Measurements from ENCODE around the gene ZNF93. TPM values are rescaled to one million over a fixed set of nuclear protein-coding genes. Genes with fewer than 3 reads are reported as not detected.
"Not testable (repeated sequence)": the region's sequence is repeated elsewhere in the genome, so short reads cannot be mapped to it uniquely, and the experiment has no call there.

The ZNF93 gene
- total RNA-seq (1 to 10 TPM; 3.9 to 4.1 TPM), polyA plus RNA-seq (1 to 10 TPM in 1 of 2 donors, under 1 TPM in 1; 0.50 to 1.9 TPM)
- long read RNA-seq, donor 1, partial matches to known transcripts, result 0 of 2 reads
- long read RNA-seq, donor 1, other reads (novel, unspliced or antisense), result 1 of 2 reads
- long read RNA-seq, donor 2, partial matches to known transcripts, result 0 of 2 reads
- long read RNA-seq, donor 2, other reads (novel, unspliced or antisense), result 1 of 2 reads

- peak within 1 kb of the TSS; percentile 75 to 82 for H3K4me3 ChIP-seq (ENCODE audit: low read length in 2 of 2)
- H3K9me3 ChIP-seq (ENCODE audit: control insufficient read depth, low read length), result no peaks in the 10 kb centered on the region
- no peaks in the 10 kb centered on the region for H3K4me1 ChIP-seq (ENCODE audit: control insufficient read depth in 1 of 2, insufficient read depth in 2 of 2, low read length in 2 of 2)
- DNase-seq, result peak; percentile 94
- intact Hi-C loops (cut with DNase I), result loop anchor here in 1 of 2 donors (5.0 kb wide), 1 partner anchor 34 kb away; the partner anchor contains the start of gene ZNF253
- peak within 1 kb of the TSS in 1 of 2 donors; percentile 72 for H3K27ac ChIP-seq (ENCODE audit: low read depth in 1 of 2, low read length in 2 of 2)
- H3K36me3 ChIP-seq (ENCODE audit: control insufficient read depth in 1 of 2, insufficient read depth in 2 of 2, low read length in 1 of 2), result no peaks in the 10 kb centered on the region
- no peaks in the 10 kb centered on the region for H3K27me3 ChIP-seq (ENCODE audit: control insufficient read depth in 1 of 2, insufficient read depth in 2 of 2, low read length in 1 of 2)
- peak; percentile 99 for ATAC-seq (ENCODE audit: low FRiP score)
- 0 to 1% methylated on average over 35 of the region's 35 CpGs for WGBS, 2 donors
Observed at GRCh38 chr19:19900729-19901444, at the start of gene ZNF93. Gene ZNF93, plus strand, starts transcription at chr19:19900946. Its CDS starts 143 bp downstream, at chr19:19901089.

DNA sequence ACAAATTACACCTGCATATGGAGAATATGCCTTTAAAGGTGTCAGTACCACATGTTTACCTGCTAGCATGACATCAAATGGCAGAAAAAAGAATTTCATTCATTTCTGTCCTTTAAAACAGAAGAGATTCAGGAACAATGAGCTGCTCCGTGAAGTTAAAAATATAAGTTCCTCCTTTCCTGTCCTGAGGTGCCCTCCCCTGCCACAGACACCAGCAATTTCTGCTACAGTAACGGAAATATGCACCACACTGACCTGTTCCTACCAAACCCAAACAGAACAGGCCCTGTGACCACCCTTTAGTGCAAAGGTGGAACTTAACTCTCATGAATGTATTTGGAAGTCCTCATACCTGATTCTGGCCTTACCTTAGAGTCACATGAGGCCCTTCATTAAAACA lies 49.0 kb upstream of the ZNF93 start:
- WGBS, 2 donors, result 80 to 85% methylated on average over 2 of the region's 2 CpGs
- H3K36me3 ChIP-seq (ENCODE audit: control insufficient read depth in 1 of 2, insufficient read depth in 2 of 2, low read length in 1 of 2); ATAC-seq (ENCODE audit: low FRiP score); H3K9me3 ChIP-seq (ENCODE audit: control insufficient read depth, low read length); H3K4me1 ChIP-seq (ENCODE audit: control insufficient read depth in 1 of 2, insufficient read depth in 2 of 2, low read length in 2 of 2); H3K4me3 ChIP-seq (ENCODE audit: low read length in 2 of 2); H3K27me3 ChIP-seq (ENCODE audit: control insufficient read depth in 1 of 2, insufficient read depth in 2 of 2, low read length in 1 of 2); intact Hi-C loops (cut with DNase I); DNase-seq; H3K27ac ChIP-seq (ENCODE audit: low read depth in 1 of 2, low read length in 2 of 2): not testable (repeated sequence)

DNA sequence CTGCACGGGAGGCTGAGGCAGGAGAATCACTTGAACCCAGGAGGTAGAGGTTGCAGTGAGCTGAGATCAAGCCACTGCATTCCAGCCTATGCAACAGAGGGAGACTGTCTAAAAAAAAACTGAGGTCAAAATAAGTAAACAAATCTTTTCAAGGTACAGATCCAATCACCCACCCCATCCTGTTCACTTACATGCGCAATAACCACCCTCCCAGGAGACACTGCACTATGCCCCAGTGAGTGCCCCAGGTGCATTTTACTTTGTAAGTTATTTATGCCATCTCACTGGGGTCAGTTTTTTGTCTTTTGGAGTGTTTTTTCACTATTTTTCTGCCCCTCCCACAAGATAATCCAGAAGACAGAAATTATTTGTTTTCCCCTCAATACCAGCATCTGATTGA lies 42.0 kb upstream of the ZNF93 start:
- H3K4me3 ChIP-seq (ENCODE audit: low read length in 2 of 2), result no peak overlapping the region
- 96 to 97% methylated on average over 2 of the region's 2 CpGs for WGBS, 2 donors
- no peaks in the 10 kb centered on the region for H3K4me1 ChIP-seq (ENCODE audit: control insufficient read depth in 1 of 2, insufficient read depth in 2 of 2, low read length in 2 of 2)
- DNase-seq (no peak), ATAC-seq (ENCODE audit: low FRiP score) (no peak)
- H3K27ac ChIP-seq (ENCODE audit: low read depth in 1 of 2, low read length in 2 of 2), result no peak overlapping the region
- H3K36me3 ChIP-seq (ENCODE audit: control insufficient read depth in 1 of 2, insufficient read depth in 2 of 2, low read length in 1 of 2), result no peaks in the 10 kb centered on the region
- no peaks in the 10 kb centered on the region for H3K9me3 ChIP-seq (ENCODE audit: control insufficient read depth, low read length)
- H3K27me3 ChIP-seq (ENCODE audit: control insufficient read depth in 1 of 2, insufficient read depth in 2 of 2, low read length in 1 of 2), result peaks cover 0 to 2% of the 10 kb centered on the region in 2 donors
- intact Hi-C loops (cut with DNase I), result no loop called here

GRCh38 chr19:19860756-19861390 lies 39.9 kb upstream of the ZNF93 start:
- no peaks in the 10 kb centered on the region for H3K36me3 ChIP-seq (ENCODE audit: control insufficient read depth in 1 of 2, insufficient read depth in 2 of 2, low read length in 1 of 2)
- H3K9me3 ChIP-seq (ENCODE audit: control insufficient read depth, low read length), result no peaks in the 10 kb centered on the region
- H3K27ac ChIP-seq (ENCODE audit: low read depth in 1 of 2, low read length in 2 of 2), result no peak overlapping the region
- WGBS, 2 donors, result 18 to 21% methylated on average over 29 of the region's 29 CpGs
- no peak overlapping the region for H3K4me3 ChIP-seq (ENCODE audit: low read length in 2 of 2)
- intact Hi-C loops (cut with DNase I), result loop anchor here (5.0 to 10.0 kb wide), 2 partner anchors 39 to 86 kb away; partner anchors contain the start of gene ZNF506 (in 1 of the 2)
- no peak for ATAC-seq (ENCODE audit: low FRiP score)
- peaks cover 0 to 2% of the 10 kb centered on the region in 2 donors for H3K27me3 ChIP-seq (ENCODE audit: control insufficient read depth in 1 of 2, insufficient read depth in 2 of 2, low read length in 1 of 2)
- H3K4me1 ChIP-seq (ENCODE audit: control insufficient read depth in 1 of 2, insufficient read depth in 2 of 2, low read length in 2 of 2), result no peaks in the 10 kb centered on the region
- DNase-seq, result peak in 1 of 2 donors; percentile 49

DNA sequence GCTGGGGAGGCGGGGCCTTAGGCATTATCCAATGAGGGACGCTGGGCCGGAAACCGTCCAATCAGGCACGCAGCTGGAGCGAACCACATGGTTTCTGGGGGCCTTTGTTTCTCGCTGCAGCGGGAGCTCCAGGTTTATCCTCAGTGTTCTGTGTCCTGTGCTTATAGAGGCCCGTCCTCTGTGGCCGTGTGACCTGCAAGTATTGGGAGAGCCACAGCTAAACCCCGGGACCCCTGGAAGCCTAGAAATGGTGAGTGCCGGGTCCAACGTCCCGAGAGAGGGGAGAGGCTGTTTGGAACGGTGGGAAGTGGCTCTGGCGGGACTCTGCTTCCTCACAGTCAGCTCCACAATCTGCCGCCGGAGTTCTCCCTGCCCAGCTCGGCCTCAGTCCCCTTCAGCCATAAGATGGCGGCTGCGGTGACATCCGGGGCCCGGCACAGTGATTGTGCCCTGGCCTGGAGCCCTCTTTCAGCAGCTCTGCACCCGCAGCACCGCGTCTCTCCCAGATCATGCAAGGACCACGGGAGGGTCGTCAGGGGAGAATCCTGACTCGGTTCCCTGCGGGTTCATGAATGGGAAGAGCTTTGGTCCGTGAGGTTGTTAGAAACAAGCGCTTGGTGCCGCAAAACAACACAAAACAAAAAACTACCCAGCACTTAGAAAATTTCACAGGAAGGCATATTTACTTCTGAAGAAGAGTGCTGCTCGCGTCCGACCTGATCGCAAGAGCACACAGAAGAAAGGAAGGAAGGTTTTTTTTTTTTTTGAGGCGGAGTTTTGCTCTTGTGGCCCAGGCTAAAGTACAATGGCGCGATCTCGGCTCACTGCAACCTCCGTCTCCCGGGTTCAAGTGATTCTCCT lies 34.8 kb upstream of the ZNF93 start, which contains the start of gene ZNF253:
TSS of gene ZNF253 (plus strand) at position 133 of the 861 bp plus-strand sequence. CDS start at position 248, 115 bp downstream.
- H3K4me3 ChIP-seq (ENCODE audit: low read length in 2 of 2), result peak within 1 kb of the TSS; percentile 76 to 80
- H3K27me3 ChIP-seq (ENCODE audit: control insufficient read depth in 1 of 2, insufficient read depth in 2 of 2, low read length in 1 of 2), result no peaks in the 10 kb centered on the region
- peak within 1 kb of the TSS; percentile 43 to 50 for H3K27ac ChIP-seq (ENCODE audit: low read depth in 1 of 2, low read length in 2 of 2)
- H3K4me1 ChIP-seq (ENCODE audit: control insufficient read depth in 1 of 2, insufficient read depth in 2 of 2, low read length in 2 of 2), result no peaks in the 10 kb centered on the region
- no peaks in the 10 kb centered on the region for H3K9me3 ChIP-seq (ENCODE audit: control insufficient read depth, low read length)
- intact Hi-C loops (cut with DNase I), result loop anchor here in 1 of 2 donors (5.0 to 10.0 kb wide), 3 partner anchors 36 to 91 kb away; partner anchors contain the start of genes ZNF506 and ZNF93
- 0% methylated on average over 43 of the region's 43 CpGs for WGBS, 2 donors
- no peaks in the 10 kb centered on the region for H3K36me3 ChIP-seq (ENCODE audit: control insufficient read depth in 1 of 2, insufficient read depth in 2 of 2, low read length in 1 of 2)
- peak; percentile 98 for DNase-seq
- peak; percentile 98 for ATAC-seq (ENCODE audit: low FRiP score)

GRCh38 chr19:19866611-19867248 lies 34.0 kb upstream of the ZNF93 start:
- Histone ChIP-seq H3K4me1 (ENCODE audit: control insufficient read depth in 1 of 2, insufficient read depth in 2 of 2, low read length in 2 of 2) (no peaks in the 10 kb centered on the region), H3K27ac (ENCODE audit: low read depth in 1 of 2, low read length in 2 of 2) (peak overlapping the region; percentile 3 to 50), H3K27me3 (ENCODE audit: control insufficient read depth in 1 of 2, insufficient read depth in 2 of 2, low read length in 1 of 2) (no peaks in the 10 kb centered on the region), H3K9me3 (ENCODE audit: control insufficient read depth, low read length) (peaks cover 2% of the 10 kb centered on the region), H3K4me3 (ENCODE audit: low read length in 2 of 2) (peak overlapping the region; percentile 76 to 80), H3K36me3 (ENCODE audit: control insufficient read depth in 1 of 2, insufficient read depth in 2 of 2, low read length in 1 of 2) (no peaks in the 10 kb centered on the region)
- DNase-seq (no peak), ATAC-seq (ENCODE audit: low FRiP score) (peak; percentile 19)
- intact Hi-C loops (cut with DNase I), result loop anchor here in 1 of 2 donors (5.0 to 10.0 kb wide), 3 partner anchors 36 to 92 kb away; partner anchors contain the start of genes ZNF506 and ZNF93
- WGBS, 2 donors, result 1 to 2% methylated on average over 23 of the region's 23 CpGs

- WGBS, 2 donors, result 95 to 98% methylated on average over 5 of the region's 5 CpGs
Observed at GRCh38 chr19:19870086-19870485, 30.7 kb upstream of the ZNF93 start.

More at GRCh38 chr19:19870086-19870485, 30.7 kb upstream of the ZNF93 start:
- H3K4me3 ChIP-seq (ENCODE audit: low read length in 2 of 2); H3K4me1 ChIP-seq (ENCODE audit: control insufficient read depth in 1 of 2, insufficient read depth in 2 of 2, low read length in 2 of 2); H3K36me3 ChIP-seq (ENCODE audit: control insufficient read depth in 1 of 2, insufficient read depth in 2 of 2, low read length in 1 of 2); ATAC-seq (ENCODE audit: low FRiP score); DNase-seq; intact Hi-C loops (cut with DNase I); H3K9me3 ChIP-seq (ENCODE audit: control insufficient read depth, low read length); H3K27ac ChIP-seq (ENCODE audit: low read depth in 1 of 2, low read length in 2 of 2); H3K27me3 ChIP-seq (ENCODE audit: control insufficient read depth in 1 of 2, insufficient read depth in 2 of 2, low read length in 1 of 2): not testable (repeated sequence)

All from aorta (tissue), 5 donors.